Gastroesophageal sphincter (tissue), 4 donors: Measurements from ENCODE around the gene UMAD1. TPM values are rescaled to one million over a fixed set of nuclear protein-coding genes. Genes with fewer than 3 reads are reported as not detected.

Experiments used
- ATAC-seq: fragments of 150-250 bp; one replicate; pipeline ENCODE4 v1.9.1; 2016; ENCODE audit warnings: mild to moderate bottlenecking, moderate library complexity
- H3K27ac ChIP-seq, 4 donors: fragments of 200-600 bp; sonication (generic) in 3 of 4; 1 replicate in 3 of 4; 2 replicates in 1 of 4; pipeline ENCODE4 v1.5.1; 2016 to 2019
- H3K27me3 ChIP-seq: fragments of 200-600 bp; sonication (generic); one replicate; pipeline ENCODE4 v1.5.1; 2019
- H3K36me3 ChIP-seq, 2 donors: fragments of 200-600 bp; sonication (generic); one replicate each; pipeline ENCODE4 v1.5.1; 2019; ENCODE audit warnings: control low read depth in 1 of 2
- H3K4me1 ChIP-seq, 3 donors: fragments of 200-600 bp; sonication (generic); 1 replicate in 2 of 3; 2 replicates in 1 of 3; pipeline ENCODE4 v1.5.1; 2016 to 2019; ENCODE audit warnings: control low read depth in 2 of 3
- H3K4me3 ChIP-seq, 2 donors: fragments of 200-600 bp; sonication (generic); one replicate each; pipeline ENCODE4 v1.5.1; 2019; ENCODE audit warnings: mild to moderate bottlenecking in 1 of 2, moderate library complexity in 1 of 2
- H3K9me3 ChIP-seq, 3 donors: fragments of 200-600 bp; sonication (generic); one replicate each; pipeline ENCODE4 v1.5.1; 2017 to 2019; ENCODE audit warnings: control low read depth in 2 of 3
- CTCF ChIP-seq, 4 experiments: fragments of 200-600 bp in 2 of 4; fragments of 450-650 bp in 2 of 4; sonication (generic) in 1 of 4; IDR thresholded peaks; one replicate each; pipeline ENCODE4 v1.5.1; 2017 to 2019; ENCODE audit warnings: antibody characterized with exemption in 4 of 4, mild to moderate bottlenecking in 2 of 4, moderate library complexity in 2 of 4
- EP300 ChIP-seq: sonication (generic); formaldehyde crosslinking; IDR thresholded peaks from one replicate; pipeline ENCODE4 v1.6.1; 2017; ENCODE audit warnings: antibody characterized with exemption, mild to moderate bottlenecking
- POLR2A ChIP-seq, 2 donors: fragments of 450-650 bp; IDR thresholded peaks; one replicate each; pipeline ENCODE4 v1.6.1; 2017; ENCODE audit warnings: antibody characterized with exemption in 2 of 2, mild to moderate bottlenecking in 2 of 2, moderate library complexity in 1 of 2
- POLR2AphosphoS5 ChIP-seq: sonication (generic); formaldehyde crosslinking; IDR thresholded peaks from one replicate; pipeline ENCODE4 v1.6.1; 2017; ENCODE audit warnings: antibody characterized with exemption
- WGBS, 2 donors: methylation state at CpG; one replicate each; pipeline ENCODE4 v1.1.5; 2018; ENCODE audit warnings: low coverage in 1 of 2; 5-methylcytosine and 5-hydroxymethylcytosine counted together
- total RNA-seq, 4 donors: library from RNA; depleted of rRNA; stranded (reverse); fragments of >200 nt; gene quantifications; one replicate each; pipeline ENCODE4 v1.1.0, GENCODE V29; 2016

Gene UMAD1
- total RNA-seq, 4 donors from 2014 or later: 7.4 to 24.4 (median 15.9) TPM

GRCh38 chr7:7884855-7885254 lies 244.3 kb downstream of the UMAD1 start:
- no peak for ATAC-seq
- Histone ChIP-seq H3K4me3 (no peak overlapping the region), H3K9me3 (no peaks in the 10 kb centered on the region), H3K4me1 (no peaks in the 10 kb centered on the region), H3K36me3 (peaks cover 0 to 7% of the 10 kb centered on the region in 2 donors), H3K27ac (no peak overlapping the region), H3K27me3 (no peaks in the 10 kb centered on the region)
- WGBS, 2 donors: 76 to 83% methylated on average over 2 to 3 of the region's 3 CpGs
- TF ChIP-seq EP300 (no peak), POLR2A (IDR thresholded peaks at IDR 0.05) (no peak), POLR2AphosphoS5 (no peak), CTCF (IDR thresholded peaks at IDR 0.05) (no peak)

- H3K27ac ChIP-seq: no peak overlapping the region
- H3K4me3 ChIP-seq: no peak overlapping the region
- WGBS, 2 donors: 94% methylated on average over 5 of the region's 5 CpGs
- no peaks in the 10 kb centered on the region for H3K9me3 ChIP-seq
- ATAC-seq: no peak
- H3K4me1 ChIP-seq: no peaks in the 10 kb centered on the region
- TF ChIP-seq CTCF (IDR thresholded peaks at IDR 0.05) (no peak), POLR2A (IDR thresholded peaks at IDR 0.05) (no peak), POLR2AphosphoS5 (no peak), EP300 (no peak)
- no peaks in the 10 kb centered on the region for H3K36me3 ChIP-seq
- no peaks in the 10 kb centered on the region for H3K27me3 ChIP-seq
Observed at GRCh38 chr7:7889791-7890568, 249.4 kb downstream of the UMAD1 start.

DNA sequence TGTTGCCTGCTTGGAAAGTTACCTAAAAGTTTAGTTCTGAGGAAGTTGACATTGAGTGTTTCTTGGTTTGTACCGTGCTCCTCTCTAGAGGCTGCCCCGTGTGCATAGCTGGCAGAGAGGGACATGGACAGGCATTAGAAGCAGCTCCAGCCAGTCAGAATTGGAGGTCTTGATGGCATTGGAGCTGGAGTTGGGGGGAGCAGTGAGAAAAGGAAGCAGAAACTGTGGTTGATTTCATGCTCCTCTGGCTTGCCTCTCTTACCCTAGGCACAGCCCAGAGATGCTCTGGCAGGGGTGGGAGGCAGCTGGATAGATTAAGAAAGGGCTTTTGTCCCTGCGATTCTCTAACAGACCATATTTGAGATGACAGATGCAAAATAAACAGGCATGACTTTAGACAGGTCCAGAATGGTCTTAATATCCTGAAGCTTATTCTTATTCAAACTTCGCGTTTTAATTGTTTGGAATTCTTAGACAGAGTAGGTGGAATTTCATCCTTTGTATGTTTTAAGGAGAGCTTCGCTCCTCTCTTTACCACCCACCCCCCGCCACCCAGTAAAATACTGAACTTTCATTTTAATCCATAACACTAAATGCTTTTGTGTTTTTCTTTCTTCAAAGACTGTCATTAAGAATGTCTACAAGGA lies 254.6 kb downstream of the UMAD1 start:
- no peak for TF ChIP-seq POLR2AphosphoS5
- no peak for TF ChIP-seq CTCF (IDR thresholded peaks at IDR 0.05)
- no peak for TF ChIP-seq EP300
- ATAC-seq: no peak
- Histone ChIP-seq H3K4me3 (no peak overlapping the region), H3K27ac (no peak overlapping the region), H3K9me3 (no peaks in the 10 kb centered on the region), H3K36me3 (no peaks in the 10 kb centered on the region), H3K27me3 (no peaks in the 10 kb centered on the region), H3K4me1 (no peaks in the 10 kb centered on the region)
- 53 to 65% methylated on average over 5 to 6 of the region's 7 CpGs for WGBS, 2 donors

DNA sequence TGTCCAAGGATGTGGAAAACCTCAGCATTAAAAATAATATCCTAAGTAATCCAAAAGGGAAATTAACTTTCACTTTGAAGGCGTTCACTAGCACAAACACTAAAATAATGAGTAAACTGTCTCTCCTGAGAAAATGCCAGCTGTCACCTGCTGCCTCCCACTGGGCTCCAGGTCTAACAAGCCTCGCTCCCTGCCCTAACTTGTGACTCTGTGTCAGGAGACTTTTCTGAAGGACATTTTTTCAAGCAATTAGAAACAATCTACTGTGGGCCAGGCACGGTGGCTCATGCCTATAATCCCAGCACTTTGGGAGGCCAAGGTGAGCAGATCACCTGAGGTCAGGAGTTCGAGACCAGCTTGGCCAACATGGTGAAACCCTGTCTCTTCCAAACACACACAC lies 255.2 kb downstream of the UMAD1 start:
- Histone ChIP-seq H3K36me3 (no peaks in the 10 kb centered on the region), H3K27me3 (no peaks in the 10 kb centered on the region), H3K27ac (no peak overlapping the region), H3K4me1 (no peaks in the 10 kb centered on the region), H3K4me3 (no peak overlapping the region), H3K9me3 (no peaks in the 10 kb centered on the region)
- TF ChIP-seq EP300 (no peak), CTCF (IDR thresholded peaks at IDR 0.05) (no peak), POLR2AphosphoS5 (no peak), POLR2A (IDR thresholded peaks at IDR 0.05) (no peak)
- no peak for ATAC-seq
- 64 to 95% methylated on average over 1 to 2 of the region's 4 CpGs for WGBS, 2 donors

GRCh38 chr7:7897509-7897908 lies 257.0 kb downstream of the UMAD1 start:
- Histone ChIP-seq H3K27ac (no peak overlapping the region), H3K4me3 (no peak overlapping the region), H3K27me3 (no peaks in the 10 kb centered on the region), H3K36me3 (no peaks in the 10 kb centered on the region), H3K9me3 (no peaks in the 10 kb centered on the region), H3K4me1 (no peaks in the 10 kb centered on the region)
- no peak for ATAC-seq
- no peak for TF ChIP-seq POLR2AphosphoS5
- TF ChIP-seq POLR2A (IDR thresholded peaks at IDR 0.05): no peak
- no peak for TF ChIP-seq CTCF (IDR thresholded peaks at IDR 0.05)
- no peak for TF ChIP-seq EP300
- WGBS, 2 donors: 80 to 90% methylated on average over 2 of the region's 2 CpGs
